ENCODE data around the gene GABRA4.
A peak's percentile ranks its signal among the peaks of the same experiment; 100 is the strongest.

The GABRA4 gene

GRCh38 chr4:46993075-46994006, at the start of gene GABRA4:
TSS of gene GABRA4 (minus strand) at chr4:46993581. CDS start at chr4:46993424, 157 bp downstream.
- TF ChIP-seq CTCF (conservative IDR thresholded peaks at IDR 0.05) (no peak), ZFX (IDR thresholded peaks at IDR 0.05) (no peak)
- no peak within 1 kb of the TSS for H3K27ac ChIP-seq

- no peak for TF ChIP-seq CTCF (conservative IDR thresholded peaks at IDR 0.05)
- no peak for TF ChIP-seq ZFX (IDR thresholded peaks at IDR 0.05)
- no peak overlapping the region for H3K27ac ChIP-seq
Measured at GRCh38 chr4:47040828-47041227, 47.4 kb upstream of the GABRA4 start.

GRCh38 chr4:47038263-47038662, 44.9 kb upstream of the GABRA4 start:
- H3K27ac ChIP-seq = no peak overlapping the region
- no peak for TF ChIP-seq CTCF (conservative IDR thresholded peaks at IDR 0.05)

- H3K27ac ChIP-seq = no peak overlapping the region
Measured at GRCh38 chr4:47032405-47033106, 39.2 kb upstream of the GABRA4 start.

GRCh38 chr4:47031751-47032404, 38.5 kb upstream of the GABRA4 start:
- no peak overlapping the region for H3K27ac ChIP-seq
- TF ChIP-seq ZFX (IDR thresholded peaks at IDR 0.05) (no peak), CTCF (conservative IDR thresholded peaks at IDR 0.05) (no peak)

More at GRCh38 chr4:47032405-47033106, 39.2 kb upstream of the GABRA4 start:
- TF ChIP-seq ZFX (IDR thresholded peaks at IDR 0.05) (no peak), CTCF (conservative IDR thresholded peaks at IDR 0.05) (peak; percentile 75)

- H3K27ac ChIP-seq = no peak within 1 kb of the TSS
- no peak for TF ChIP-seq CTCF (conservative IDR thresholded peaks at IDR 0.05)
- no peak for TF ChIP-seq ZFX (IDR thresholded peaks at IDR 0.05)
Measured at GRCh38 chr4:47031011-47031678, 37.8 kb upstream of the GABRA4 start, which contains the start of gene GABRB1. TSS of gene GABRB1 (plus strand) at chr4:47031567.

Data from C4-2B (cell line).